Measurements from ENCODE around the gene XKRX. TPM values are rescaled to one million over a fixed set of nuclear protein-coding genes. Genes with fewer than 3 reads are reported as not detected.

The XKRX gene
- total RNA-seq, 1 donor from 2014 or later, result not detected

- no peak within 1 kb of the TSS for H3K27ac Mint-ChIP-seq (ENCODE audit: unreplicated experiment)
- no peaks in the 10 kb centered on the region for H3K9me3 ChIP-seq (ENCODE audit: insufficient read depth, low read depth, low read length)
- no peaks in the 10 kb centered on the region for H4K20me1 ChIP-seq (ENCODE audit: insufficient read depth, low read length)
- H2AFZ ChIP-seq (ENCODE audit: low read depth, low read length), result no peak within 1 kb of the TSS
- DNase-seq (ENCODE audit: low read depth), result no peak
- no peak for TF ChIP-seq CTCF (IDR thresholded peaks at IDR 0.05; ENCODE audit: insufficient read depth, low read depth, low read length)
- TF ChIP-seq EZH2 (IDR thresholded peaks at IDR 0.05; ENCODE audit: insufficient read depth, low read length), result no peak
- peaks cover 2% of the 10 kb centered on the region for H3K9me3 Mint-ChIP-seq (ENCODE audit: unreplicated experiment)
- H3K27me3 ChIP-seq (ENCODE audit: insufficient read depth, low read length), result no peaks in the 10 kb centered on the region
- no peak for FAIRE-seq
- H3K4me1 ChIP-seq (ENCODE audit: insufficient read depth, low read length), result no peaks in the 10 kb centered on the region
- no peak within 1 kb of the TSS for H3K9ac ChIP-seq (ENCODE audit: low read length)
- no peaks in the 10 kb centered on the region for H3K79me2 ChIP-seq (ENCODE audit: insufficient read depth, low read length)
- H3K4me2 ChIP-seq (ENCODE audit: low read length), result no peak within 1 kb of the TSS
- no peaks in the 10 kb centered on the region for H3K27me3 Mint-ChIP-seq (ENCODE audit: low read depth, unreplicated experiment)
- H3K27ac ChIP-seq (ENCODE audit: low read depth, low read length), result no peak within 1 kb of the TSS
- H3K4me1 Mint-ChIP-seq (ENCODE audit: low read depth, unreplicated experiment), result no peaks in the 10 kb centered on the region
- H3K4me3 ChIP-seq (ENCODE audit: insufficient read depth, low read depth, low read length), result no peak within 1 kb of the TSS
- no peaks in the 10 kb centered on the region for H3K36me3 Mint-ChIP-seq (ENCODE audit: low read depth, unreplicated experiment)
- H3K4me3 Mint-ChIP-seq (ENCODE audit: unreplicated experiment), result no peak within 1 kb of the TSS
- no peaks in the 10 kb centered on the region for H3K36me3 ChIP-seq (ENCODE audit: insufficient read depth, low read length)
These were observed 40.7 kb upstream of the XKRX start, which contains the start of gene ARL13A for GRCh38 chrX:100969408-100969807. Gene ARL13A, plus strand, starts transcription at chrX:100969708. Its CDS starts 3,982 bp downstream, at chrX:100973690.

- no peaks in the 10 kb centered on the region for H3K4me1 ChIP-seq (ENCODE audit: insufficient read depth, low read length)
- H2AFZ ChIP-seq (ENCODE audit: low read depth, low read length), result no peak overlapping the region
- no peaks in the 10 kb centered on the region for H3K36me3 Mint-ChIP-seq (ENCODE audit: low read depth, unreplicated experiment)
- H3K27ac Mint-ChIP-seq (ENCODE audit: unreplicated experiment), result no peak overlapping the region
- no peaks in the 10 kb centered on the region for H4K20me1 ChIP-seq (ENCODE audit: insufficient read depth, low read length)
- H3K4me3 ChIP-seq (ENCODE audit: insufficient read depth, low read depth, low read length), result no peak overlapping the region
- H3K4me3 Mint-ChIP-seq (ENCODE audit: unreplicated experiment), result no peak overlapping the region
- no peak for DNase-seq (ENCODE audit: low read depth)
- TF ChIP-seq CTCF (IDR thresholded peaks at IDR 0.05; ENCODE audit: insufficient read depth, low read depth, low read length) (no peak), EZH2 (IDR thresholded peaks at IDR 0.05; ENCODE audit: insufficient read depth, low read length) (no peak)
- H3K27ac ChIP-seq (ENCODE audit: low read depth, low read length), result no peak overlapping the region
- no peaks in the 10 kb centered on the region for H3K4me1 Mint-ChIP-seq (ENCODE audit: low read depth, unreplicated experiment)
- H3K9ac ChIP-seq (ENCODE audit: low read length), result no peak overlapping the region
- H3K27me3 ChIP-seq (ENCODE audit: insufficient read depth, low read length), result no peaks in the 10 kb centered on the region
- peaks cover 2% of the 10 kb centered on the region for H3K9me3 Mint-ChIP-seq (ENCODE audit: unreplicated experiment)
- H3K36me3 ChIP-seq (ENCODE audit: insufficient read depth, low read length), result no peaks in the 10 kb centered on the region
- H3K9me3 ChIP-seq (ENCODE audit: insufficient read depth, low read depth, low read length), result no peaks in the 10 kb centered on the region
- no peaks in the 10 kb centered on the region for H3K27me3 Mint-ChIP-seq (ENCODE audit: low read depth, unreplicated experiment)
- FAIRE-seq, result no peak
- H3K4me2 ChIP-seq (ENCODE audit: low read length), result no peak overlapping the region
- no peaks in the 10 kb centered on the region for H3K79me2 ChIP-seq (ENCODE audit: insufficient read depth, low read length)
These were observed 35.6 kb upstream of the XKRX start for GRCh38 chrX:100964362-100964761.

- Histone ChIP-seq H3K27ac (ENCODE audit: low read depth, low read length) (no peak overlapping the region), H3K79me2 (ENCODE audit: insufficient read depth, low read length) (no peaks in the 10 kb centered on the region), H3K9ac (ENCODE audit: low read length) (no peak overlapping the region), H3K9me3 (ENCODE audit: insufficient read depth, low read depth, low read length) (no peaks in the 10 kb centered on the region), H3K4me1 (ENCODE audit: insufficient read depth, low read length) (no peaks in the 10 kb centered on the region), H3K36me3 (ENCODE audit: insufficient read depth, low read length) (no peaks in the 10 kb centered on the region), H4K20me1 (ENCODE audit: insufficient read depth, low read length) (no peaks in the 10 kb centered on the region), H3K27me3 (ENCODE audit: insufficient read depth, low read length) (no peaks in the 10 kb centered on the region), H3K4me3 (ENCODE audit: insufficient read depth, low read depth, low read length) (no peak overlapping the region), H2AFZ (ENCODE audit: low read depth, low read length) (no peak overlapping the region), H3K4me2 (ENCODE audit: low read length) (no peak overlapping the region)
- Mint-ChIP-seq H3K27me3 (ENCODE audit: low read depth, unreplicated experiment) (no peaks in the 10 kb centered on the region), H3K4me3 (ENCODE audit: unreplicated experiment) (no peak overlapping the region), H3K9me3 (ENCODE audit: unreplicated experiment) (peaks cover 2% of the 10 kb centered on the region), H3K36me3 (ENCODE audit: low read depth, unreplicated experiment) (no peaks in the 10 kb centered on the region), H3K4me1 (ENCODE audit: low read depth, unreplicated experiment) (no peaks in the 10 kb centered on the region), H3K27ac (ENCODE audit: unreplicated experiment) (no peak overlapping the region)
- TF ChIP-seq EZH2 (IDR thresholded peaks at IDR 0.05; ENCODE audit: insufficient read depth, low read length) (no peak), CTCF (IDR thresholded peaks at IDR 0.05; ENCODE audit: insufficient read depth, low read depth, low read length) (no peak)
- DNase-seq (ENCODE audit: low read depth), result no peak
- no peak for FAIRE-seq
These were observed 34.1 kb upstream of the XKRX start for GRCh38 chrX:100962811-100963210.

Data from astrocyte (in vitro differentiated cells and primary cell).